ENCODE data around the gene ADGRA1. TPM values are rescaled to one million over a fixed set of nuclear protein-coding genes. Genes with fewer than 3 reads are reported as not detected.

The ADGRA1 gene
- under 1 TPM in 2 of 3 donors, not detected in 1; 0.07 to 0.17 TPM for polyA plus RNA-seq

GRCh38 chr10:133087679-133088178, at the start of gene ADGRA1:
ADGRA1 (plus strand) TSS chr10:133087924; CDS start chr10:133088910, 986 bp downstream.
- 1 to 2% (median 2%) methylated on average over 69 to 72 of the region's 72 CpGs for WGBS, 3 donors
- H3K27ac ChIP-seq (ENCODE audit: low read depth, low read length) = no peak within 1 kb of the TSS

- H3K27ac ChIP-seq (ENCODE audit: low read depth, low read length) = no peak overlapping the region
- WGBS, 3 donors = 66 to 71% (median 68%) methylated on average over 28 of the region's 28 CpGs
Observed at GRCh38 chr10:133038036-133038823, 49.5 kb upstream of the ADGRA1 start.

- H3K27ac ChIP-seq (ENCODE audit: low read depth, low read length) = no peak overlapping the region
- 34 to 66% (median 54%) methylated on average over 28 to 30 of the region's 30 CpGs for WGBS, 3 donors
Observed at GRCh38 chr10:133039107-133039802, 48.5 kb upstream of the ADGRA1 start.

GRCh38 chr10:133039803-133040165, 47.9 kb upstream of the ADGRA1 start:
- WGBS, 3 donors = 47 to 84% (median 74%) methylated on average over 15 of the region's 15 CpGs

GRCh38 chr10:133040198-133040597, 47.5 kb upstream of the ADGRA1 start:
- WGBS, 3 donors = 45 to 74% (median 69%) methylated on average over 13 of the region's 13 CpGs
- no peak overlapping the region for H3K27ac ChIP-seq (ENCODE audit: low read depth, low read length)

More at GRCh38 chr10:133039803-133040165, 47.9 kb upstream of the ADGRA1 start:
- no peak overlapping the region for H3K27ac ChIP-seq (ENCODE audit: low read depth, low read length)

GRCh38 chr10:133041101-133041500, 46.6 kb upstream of the ADGRA1 start:
- H3K27ac ChIP-seq (ENCODE audit: low read depth, low read length) = no peak overlapping the region
- WGBS, 3 donors = 65 to 84% (median 74%) methylated on average over 9 to 12 of the region's 12 CpGs

- H3K27ac ChIP-seq (ENCODE audit: low read depth, low read length) = no peak overlapping the region
- 89 to 92% (median 91%) methylated on average over 16 to 17 of the region's 17 CpGs for WGBS, 3 donors
Observed at GRCh38 chr10:133042061-133042460, 45.7 kb upstream of the ADGRA1 start.

- WGBS, 3 donors = 74 to 77% (median 75%) methylated on average over 18 of the region's 18 CpGs
- no peak overlapping the region for H3K27ac ChIP-seq (ENCODE audit: low read depth, low read length)
Observed at GRCh38 chr10:133042816-133043215, 44.9 kb upstream of the ADGRA1 start.

GRCh38 chr10:133043541-133044225, 44.0 kb upstream of the ADGRA1 start:
- WGBS, 3 donors = 76 to 82% (median 81%) methylated on average over 18 of the region's 18 CpGs
- H3K27ac ChIP-seq (ENCODE audit: low read depth, low read length) = no peak overlapping the region

- WGBS, 3 donors = 58 to 86% (median 64%) methylated on average over 15 to 19 of the region's 19 CpGs
- no peak overlapping the region for H3K27ac ChIP-seq (ENCODE audit: low read depth, low read length)
Observed at GRCh38 chr10:133044401-133044811, 43.3 kb upstream of the ADGRA1 start.

GRCh38 chr10:133045556-133046389, 42.0 kb upstream of the ADGRA1 start:
- WGBS, 3 donors = 52 to 82% (median 81%) methylated on average over 26 of the region's 26 CpGs
- no peak overlapping the region for H3K27ac ChIP-seq (ENCODE audit: low read depth, low read length)

- WGBS, 3 donors = 69 to 84% (median 81%) methylated on average over 14 of the region's 14 CpGs
- no peak overlapping the region for H3K27ac ChIP-seq (ENCODE audit: low read depth, low read length)
Observed at GRCh38 chr10:133046390-133046765, 41.3 kb upstream of the ADGRA1 start.

GRCh38 chr10:133047526-133048123, 40.1 kb upstream of the ADGRA1 start:
- 88 to 92% (median 89%) methylated on average over 42 of the region's 42 CpGs for WGBS, 3 donors
- no peak overlapping the region for H3K27ac ChIP-seq (ENCODE audit: low read depth, low read length)

GRCh38 chr10:133048266-133048665, 39.5 kb upstream of the ADGRA1 start:
- no peak overlapping the region for H3K27ac ChIP-seq (ENCODE audit: low read depth, low read length)
- 48 to 60% (median 49%) methylated on average over 13 of the region's 13 CpGs for WGBS, 3 donors

- no peak overlapping the region for H3K27ac ChIP-seq (ENCODE audit: low read depth, low read length)
- WGBS, 3 donors = 70 to 91% (median 86%) methylated on average over 11 to 13 of the region's 13 CpGs
Observed at GRCh38 chr10:133048926-133049325, 38.8 kb upstream of the ADGRA1 start.

- WGBS, 3 donors = 82 to 89% (median 88%) methylated on average over 11 of the region's 11 CpGs
- no peak overlapping the region for H3K27ac ChIP-seq (ENCODE audit: low read depth, low read length)
Observed at GRCh38 chr10:133049639-133050038, 38.1 kb upstream of the ADGRA1 start.

- WGBS, 3 donors = 65 to 73% (median 67%) methylated on average over 10 to 11 of the region's 11 CpGs
- H3K27ac ChIP-seq (ENCODE audit: low read depth, low read length) = no peak overlapping the region
Observed at GRCh38 chr10:133050371-133050770, 37.4 kb upstream of the ADGRA1 start.

GRCh38 chr10:133052076-133052475, 35.6 kb upstream of the ADGRA1 start:
- WGBS, 3 donors = 91 to 93% (median 91%) methylated on average over 14 of the region's 14 CpGs
- no peak overlapping the region for H3K27ac ChIP-seq (ENCODE audit: low read depth, low read length)
